Stomach smooth muscle (tissue), 2 donors: ENCODE data around the gene RASGRP3.

ENCODE experiments used
- H3K27ac ChIP-seq: one replicate; pipeline ENCODE4 v1.7.0; 2013; ENCODE audit warnings: mild to moderate bottlenecking, low read length, inconsistent platforms
- H3K27me3 ChIP-seq, 2 donors: one replicate each; pipeline ENCODE4 v1.7.0; 2013; ENCODE audit warnings: low read length in 2 of 2; ENCODE audit not compliant: insufficient read depth in 2 of 2, control insufficient read depth in 1 of 2
- H3K36me3 ChIP-seq, 2 donors: one replicate each; pipeline ENCODE4 v1.7.0; 2013; ENCODE audit warnings: low read length in 2 of 2; ENCODE audit not compliant: control insufficient read depth in 2 of 2, insufficient read depth in 2 of 2
- H3K4me1 ChIP-seq: one replicate; pipeline ENCODE4 v1.7.0; 2013; ENCODE audit warnings: low read length; ENCODE audit not compliant: control insufficient read depth, insufficient read depth
- H3K4me3 ChIP-seq, 2 donors: one replicate each; pipeline ENCODE4 v1.7.0; 2013; ENCODE audit warnings: low read length in 2 of 2
- H3K9ac ChIP-seq, 2 donors: one replicate each; pipeline ENCODE4 v1.7.0; 2013; ENCODE audit warnings: low read length in 2 of 2, mild to moderate bottlenecking in 1 of 2
- H3K9me3 ChIP-seq, 2 donors: one replicate each; pipeline ENCODE4 v1.7.0; 2013; ENCODE audit warnings: low read length in 2 of 2; ENCODE audit not compliant: control insufficient read depth in 2 of 2
- donor health status: healthy.
- donor health status: Pancreatic carcinoma.

Gene RASGRP3

DNA sequence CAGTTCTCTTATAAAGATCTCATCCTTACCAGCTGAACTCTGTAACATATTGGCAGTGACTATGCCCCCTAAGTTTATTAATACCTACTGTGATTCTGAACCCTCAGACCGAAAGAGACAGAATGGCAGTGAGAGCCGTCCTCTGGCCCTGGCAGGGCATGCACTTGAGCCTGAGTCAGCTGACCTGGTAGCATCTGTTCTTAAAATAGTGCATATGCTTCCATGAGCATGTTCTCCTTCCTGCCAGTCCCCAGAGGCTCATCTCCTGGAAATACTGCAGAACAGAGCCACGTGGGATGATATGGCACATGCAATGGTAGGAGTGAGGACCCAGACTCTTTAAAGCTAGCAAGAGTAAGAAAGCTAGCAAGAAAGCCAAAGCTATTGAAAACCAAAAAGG is 59.0 kb downstream of the RASGRP3 start:
- Histone ChIP-seq H3K4me3 (no peak overlapping the region), H3K36me3 (no peaks in the 10 kb centered on the region), H3K27me3 (no peaks in the 10 kb centered on the region), H3K9me3 (no peaks in the 10 kb centered on the region), H3K4me1 (no peaks in the 10 kb centered on the region), H3K9ac (no peak overlapping the region), H3K27ac (no peak overlapping the region)

DNA sequence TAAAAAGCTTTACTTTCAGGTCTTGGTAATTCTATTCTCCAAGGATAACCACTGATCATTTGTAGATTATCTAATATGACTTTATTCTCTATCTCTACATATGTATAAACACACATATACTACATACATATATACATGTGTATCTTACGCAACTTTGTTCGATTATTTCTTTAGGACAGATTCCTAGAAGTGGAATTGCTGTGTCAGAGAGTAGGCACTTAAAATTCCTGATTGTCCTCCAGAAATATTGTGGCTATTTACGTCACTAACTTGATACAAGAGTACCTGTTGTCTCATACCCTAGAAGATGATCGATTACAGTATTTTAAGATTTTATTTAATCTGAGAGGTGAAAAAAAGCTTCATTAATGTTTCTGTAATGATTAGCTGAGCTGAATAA is 64.8 kb downstream of the RASGRP3 start:
- Histone ChIP-seq H3K4me3 (no peak overlapping the region), H3K4me1 (no peaks in the 10 kb centered on the region), H3K27ac (no peak overlapping the region), H3K9ac (no peak overlapping the region), H3K36me3 (no peaks in the 10 kb centered on the region), H3K9me3 (no peaks in the 10 kb centered on the region), H3K27me3 (no peaks in the 10 kb centered on the region)

DNA sequence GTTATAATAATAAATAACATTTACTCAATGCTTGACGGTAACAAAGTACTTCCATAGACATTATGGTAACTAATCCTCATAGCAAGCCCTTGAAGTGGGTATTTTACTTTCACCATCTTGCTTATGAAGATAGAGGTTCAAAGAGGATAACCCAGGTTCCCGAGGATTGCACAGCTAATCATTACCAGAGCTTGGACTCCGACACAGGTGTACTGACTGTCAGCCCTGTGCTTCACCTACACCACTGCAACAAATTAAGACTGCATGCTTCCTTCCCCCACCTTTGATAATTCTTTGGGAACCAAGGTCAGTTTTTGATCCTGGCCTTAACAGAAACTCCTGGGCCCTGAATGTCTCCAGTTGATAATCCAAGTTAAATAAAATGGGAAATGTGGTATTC is 73.8 kb downstream of the RASGRP3 start:
- Histone ChIP-seq H3K4me3 (peak overlapping the region in 1 of 2 donors; percentile 20), H3K9ac (no peak overlapping the region), H3K9me3 (no peaks in the 10 kb centered on the region), H3K4me1 (peaks cover 11% of the 10 kb centered on the region), H3K27ac (no peak overlapping the region), H3K27me3 (no peaks in the 10 kb centered on the region), H3K36me3 (no peaks in the 10 kb centered on the region)

DNA sequence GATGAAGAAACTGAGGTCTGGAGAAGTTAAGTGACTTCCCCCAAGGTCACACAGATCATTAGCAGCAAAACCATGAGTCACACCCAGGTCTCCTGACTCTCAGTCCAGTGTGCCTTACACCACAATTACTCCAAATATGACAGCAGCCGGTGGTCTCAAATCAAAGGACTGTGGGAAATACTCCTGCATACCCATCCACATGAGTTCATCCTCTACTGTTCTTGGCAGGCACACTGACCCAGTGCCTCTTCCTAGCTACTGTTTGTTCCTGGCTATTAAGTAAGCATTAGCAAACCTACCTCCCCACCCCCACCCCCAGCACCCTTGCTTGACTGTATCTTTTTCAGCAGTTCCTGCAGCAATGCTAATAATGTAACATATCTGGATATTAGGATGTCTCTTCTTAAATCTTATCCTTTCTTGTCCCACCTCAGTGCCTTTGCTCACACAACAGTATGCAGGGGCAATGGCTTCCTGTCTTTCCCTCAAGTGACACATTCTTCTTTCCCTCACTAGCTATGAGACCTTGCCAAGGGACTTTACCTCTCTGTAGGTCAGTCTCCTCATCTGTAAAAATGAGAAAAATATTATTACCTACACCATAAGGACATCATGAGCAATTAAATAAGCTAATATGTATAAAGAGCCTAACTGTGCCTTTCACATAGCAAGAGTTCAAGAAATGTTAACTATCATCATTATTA is 76.5 kb downstream of the RASGRP3 start:
- H3K36me3 ChIP-seq: no peaks in the 10 kb centered on the region
- no peak overlapping the region for H3K9ac ChIP-seq
- H3K4me3 ChIP-seq: no peak overlapping the region
- no peak overlapping the region for H3K27ac ChIP-seq
- H3K9me3 ChIP-seq: no peaks in the 10 kb centered on the region
- H3K27me3 ChIP-seq: no peaks in the 10 kb centered on the region
- H3K4me1 ChIP-seq: peaks cover 11% of the 10 kb centered on the region

DNA sequence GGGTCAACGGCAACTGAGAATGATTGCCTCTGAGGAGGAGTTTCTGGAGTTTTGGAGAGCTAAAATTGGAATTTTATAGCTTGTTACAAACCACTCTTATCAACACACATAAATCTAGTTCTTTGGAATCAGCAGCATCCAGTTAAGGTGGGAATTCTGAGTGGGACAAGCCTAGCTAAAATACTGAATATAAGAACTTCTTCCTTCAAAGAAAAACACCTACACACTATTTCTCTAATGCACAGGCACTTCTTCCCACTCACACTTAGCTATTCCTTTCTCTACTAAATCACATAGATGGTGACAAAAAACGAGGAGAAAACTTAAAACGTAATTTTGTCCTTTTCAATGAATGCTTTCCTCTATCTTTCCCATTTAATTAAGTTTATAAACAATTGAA is 79.2 kb downstream of the RASGRP3 start:
- H3K36me3 ChIP-seq: no peaks in the 10 kb centered on the region

DNA sequence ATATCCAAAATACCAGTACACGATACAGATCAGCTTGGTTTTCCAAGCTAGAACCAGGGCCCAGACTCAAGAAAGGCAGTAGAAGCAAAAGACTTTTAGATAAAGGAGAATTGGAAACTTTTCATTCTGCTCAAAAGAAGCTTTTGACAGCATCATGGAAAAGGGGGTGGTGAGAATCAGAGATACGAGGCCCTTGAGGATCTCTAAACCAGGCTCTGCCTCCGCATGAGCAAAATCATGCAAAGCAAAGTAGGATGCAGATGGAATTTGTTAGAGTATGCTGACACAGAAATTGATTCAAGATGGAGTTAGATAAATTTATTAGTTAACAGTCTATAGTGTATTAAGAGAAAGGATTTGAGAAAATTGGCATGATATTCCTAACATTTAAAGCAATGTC is 82.9 kb downstream of the RASGRP3 start:
- H3K36me3 ChIP-seq: no peaks in the 10 kb centered on the region
- no peak overlapping the region for H3K4me3 ChIP-seq
- H3K4me1 ChIP-seq: no peaks in the 10 kb centered on the region

More for the DNA sequence above, 79.2 kb downstream of the RASGRP3 start:
- H3K9me3 ChIP-seq: no peaks in the 10 kb centered on the region
- no peaks in the 10 kb centered on the region for H3K4me1 ChIP-seq
- H3K4me3 ChIP-seq: no peak overlapping the region
- no peaks in the 10 kb centered on the region for H3K27me3 ChIP-seq
- no peak overlapping the region for H3K9ac ChIP-seq
- H3K27ac ChIP-seq: no peak overlapping the region

DNA sequence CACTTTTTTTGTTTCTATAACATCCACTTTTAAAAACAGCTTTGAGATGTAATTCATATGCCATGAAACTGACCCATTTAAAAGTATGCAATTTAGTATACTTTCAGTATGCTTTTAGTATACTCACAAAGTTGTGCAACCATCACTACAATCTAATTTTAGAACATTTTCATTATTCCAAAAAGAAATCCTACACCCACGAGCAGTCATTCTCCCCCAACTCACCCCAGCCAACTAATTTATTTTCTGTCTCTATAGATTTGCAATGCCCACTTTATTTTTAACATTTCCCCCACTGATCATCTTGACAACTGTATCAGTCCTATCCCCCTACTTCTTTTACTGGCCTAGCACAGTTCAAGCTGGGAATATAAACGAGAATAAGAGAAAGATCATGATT is 83.6 kb downstream of the RASGRP3 start:
- no peak overlapping the region for H3K4me3 ChIP-seq
- H3K27ac ChIP-seq: no peak overlapping the region
- no peaks in the 10 kb centered on the region for H3K36me3 ChIP-seq
- no peaks in the 10 kb centered on the region for H3K9me3 ChIP-seq
- no peaks in the 10 kb centered on the region for H3K27me3 ChIP-seq
- H3K4me1 ChIP-seq: no peaks in the 10 kb centered on the region
- no peak overlapping the region for H3K9ac ChIP-seq

More for the DNA sequence above, 82.9 kb downstream of the RASGRP3 start:
- Histone ChIP-seq H3K9me3 (no peaks in the 10 kb centered on the region), H3K27me3 (no peaks in the 10 kb centered on the region), H3K27ac (no peak overlapping the region), H3K9ac (no peak overlapping the region)

DNA sequence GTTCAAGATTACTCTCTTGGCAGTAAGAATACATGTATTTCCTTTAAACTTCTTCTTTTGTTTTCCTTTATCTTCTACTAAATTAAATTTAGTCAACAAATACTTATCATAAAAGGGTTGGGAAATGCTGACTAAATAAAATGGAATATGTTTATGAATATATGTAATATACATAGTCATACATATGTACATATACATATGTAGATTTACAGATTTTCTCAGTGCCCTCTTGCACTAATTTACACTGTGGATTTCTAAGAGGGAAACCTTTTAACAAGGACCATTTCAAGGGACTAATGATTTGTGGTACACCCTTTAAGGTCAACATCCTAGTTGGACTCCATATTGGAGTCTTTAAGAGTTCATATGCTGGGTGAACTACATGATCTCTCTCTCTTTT is 85.4 kb downstream of the RASGRP3 start:
- Histone ChIP-seq H3K4me3 (no peak overlapping the region), H3K9ac (no peak overlapping the region), H3K27ac (no peak overlapping the region), H3K36me3 (no peaks in the 10 kb centered on the region), H3K9me3 (no peaks in the 10 kb centered on the region), H3K4me1 (no peaks in the 10 kb centered on the region), H3K27me3 (no peaks in the 10 kb centered on the region)

DNA sequence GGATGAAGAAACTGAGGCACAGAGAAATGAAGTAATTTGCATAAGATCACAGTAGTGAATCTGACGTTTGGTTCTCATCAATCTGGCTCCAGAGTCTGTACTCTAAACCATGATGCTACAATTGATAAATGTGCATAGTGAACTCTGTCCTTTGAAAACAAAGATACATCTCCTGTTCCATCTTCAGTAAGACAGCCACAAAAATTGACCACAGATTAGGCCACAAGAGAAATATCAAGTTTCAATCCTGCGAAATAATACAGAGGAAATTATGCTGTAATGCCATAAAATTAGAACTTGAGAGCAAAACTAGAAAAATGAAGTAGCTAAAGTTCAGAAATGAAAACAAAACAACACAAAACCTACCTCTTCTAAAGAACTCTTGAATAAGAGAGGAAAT is 94.2 kb downstream of the RASGRP3 start:
- no peak overlapping the region for H3K9ac ChIP-seq
- no peaks in the 10 kb centered on the region for H3K36me3 ChIP-seq
- H3K4me1 ChIP-seq: no peaks in the 10 kb centered on the region
- no peak overlapping the region for H3K4me3 ChIP-seq
- no peak overlapping the region for H3K27ac ChIP-seq
- no peaks in the 10 kb centered on the region for H3K27me3 ChIP-seq
- H3K9me3 ChIP-seq: no peaks in the 10 kb centered on the region

DNA sequence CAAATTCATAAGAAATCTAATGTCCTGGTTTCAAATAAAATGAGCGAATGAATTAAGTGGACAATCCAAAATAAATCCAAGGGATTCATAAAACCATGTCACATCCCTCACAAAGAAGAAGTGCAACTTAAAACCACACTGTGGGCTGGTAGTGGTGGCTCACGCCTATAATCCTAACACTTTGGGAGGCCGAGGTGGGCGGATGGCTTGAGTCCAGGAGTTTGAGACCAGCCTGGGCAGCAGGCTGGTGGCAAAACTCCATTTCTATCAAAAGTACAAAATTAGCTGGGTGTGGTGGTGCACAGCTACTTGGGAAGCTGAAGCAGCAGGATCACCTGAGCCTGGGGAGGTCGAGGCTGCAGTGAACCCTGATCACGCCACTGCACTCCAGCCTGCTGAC is 97.2 kb downstream of the RASGRP3 start:
- H3K27ac ChIP-seq: no peak overlapping the region
- no peaks in the 10 kb centered on the region for H3K36me3 ChIP-seq
- no peaks in the 10 kb centered on the region for H3K27me3 ChIP-seq

DNA sequence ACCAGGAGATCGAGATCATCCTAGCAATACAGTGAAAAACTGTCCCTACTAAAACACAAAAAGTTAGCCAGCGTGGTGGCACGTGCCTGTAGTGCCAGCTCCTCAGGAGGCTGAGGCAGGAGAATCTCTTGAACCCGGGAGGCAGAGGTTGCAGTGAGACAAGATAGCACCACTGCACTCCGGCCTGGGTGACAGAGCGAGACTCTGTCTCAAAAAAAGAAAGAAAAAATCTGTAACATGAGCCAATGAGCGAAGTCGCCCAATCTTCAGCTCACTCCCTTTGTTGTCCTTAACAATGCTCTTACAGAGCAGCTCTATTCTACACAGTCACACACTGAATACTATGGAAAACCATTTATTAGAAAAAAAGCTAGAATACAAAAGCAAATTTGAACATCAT is 100.6 kb downstream of the RASGRP3 start:
- no peak overlapping the region for H3K9ac ChIP-seq
- H3K27me3 ChIP-seq: no peaks in the 10 kb centered on the region
- no peak overlapping the region for H3K4me3 ChIP-seq
- no peaks in the 10 kb centered on the region for H3K4me1 ChIP-seq
- H3K36me3 ChIP-seq: no peaks in the 10 kb centered on the region
- no peak overlapping the region for H3K27ac ChIP-seq
- no peaks in the 10 kb centered on the region for H3K9me3 ChIP-seq

More for the DNA sequence above, 97.2 kb downstream of the RASGRP3 start:
- Histone ChIP-seq H3K4me3 (no peak overlapping the region), H3K9me3 (no peaks in the 10 kb centered on the region), H3K9ac (no peak overlapping the region), H3K4me1 (no peaks in the 10 kb centered on the region)
